Measurements from ENCODE around the gene FBXO11.

- no peak for TF ChIP-seq ZNF37A (tag by site-specific recombination; IDR thresholded peaks at IDR 0.05)
- TF ChIP-seq CTCF (tag by site-specific recombination; IDR thresholded peaks at IDR 0.05) = no peak
- TF ChIP-seq ZNF302 (tag by site-specific recombination; IDR thresholded peaks at IDR 0.05; ENCODE audit: low read depth) = no peak
- TF ChIP-seq ZBTB20 (tag by site-specific recombination; IDR thresholded peaks at IDR 0.05) = no peak
- no peak for TF ChIP-seq ZNF529 (tag by site-specific recombination; IDR thresholded peaks at IDR 0.05; ENCODE audit: insufficient replicate concordance)
- TF ChIP-seq ZNF426 (tag by site-specific recombination; IDR thresholded peaks at IDR 0.05) = no peak
- no peak for TF ChIP-seq MEIS1 (CRISPR knock-in tag; IDR thresholded peaks at IDR 0.05; ENCODE audit: borderline replicate concordance)
- TF ChIP-seq ZNF639 (tag by site-specific recombination; IDR thresholded peaks at IDR 0.05) = no peak
- TF ChIP-seq ZNF239 (tag by site-specific recombination; IDR thresholded peaks at IDR 0.05) = no peak
- TF ChIP-seq ZNF530 (tag by site-specific recombination; IDR thresholded peaks at IDR 0.05; ENCODE audit: low read depth) = no peak
These were observed 9.8 kb downstream of the FBXO11 start for GRCh38 chr2:47896450-47896968.
